NCI-H69 (cell line): ENCODE measurements around the gene TNNI3K.

Experiments
- DNase-seq: peaks from one replicate; lab custom pipeline; 2025; lab: John Stamatoyannopoulos, UW

TNNI3K gene

DNA sequence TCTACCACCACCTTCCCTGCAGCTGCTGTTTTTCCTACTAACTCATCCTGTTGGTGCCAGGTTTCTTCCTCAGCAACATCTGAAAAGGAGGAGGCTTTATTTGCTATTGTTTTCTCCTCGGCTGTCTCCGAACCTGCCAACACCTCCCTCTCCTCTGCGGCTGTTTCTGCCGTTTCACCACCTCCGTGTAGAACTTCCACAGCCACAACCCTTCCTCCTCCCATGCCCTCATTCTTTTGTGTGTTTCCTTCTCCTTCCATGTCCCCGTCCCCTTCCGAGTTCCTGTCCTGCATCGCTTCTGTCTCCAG is 336.3 kb downstream of the TNNI3K start:
- no peak for DNase-seq

DNA sequence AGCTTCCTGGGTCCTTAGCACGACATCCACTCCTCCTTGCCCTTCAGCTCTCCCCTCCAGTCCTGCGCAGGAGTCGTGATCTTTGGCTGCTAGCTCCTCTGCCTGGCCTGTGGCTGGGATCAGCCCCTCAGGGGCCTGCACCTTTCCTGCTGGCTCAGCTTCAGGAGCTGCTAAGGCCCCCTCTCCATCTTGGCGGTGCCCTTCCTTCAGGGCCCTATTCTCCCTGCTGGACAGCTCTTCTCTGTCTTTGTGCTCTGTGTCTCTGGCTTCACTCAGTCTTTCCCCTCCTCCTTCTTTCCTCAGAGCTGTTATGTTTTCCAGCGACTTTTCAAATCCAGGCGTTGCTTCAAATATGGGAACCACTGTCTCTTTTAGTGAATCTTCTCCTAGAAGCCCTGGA is 336.7 kb downstream of the TNNI3K start:
- DNase-seq = no peak

DNA sequence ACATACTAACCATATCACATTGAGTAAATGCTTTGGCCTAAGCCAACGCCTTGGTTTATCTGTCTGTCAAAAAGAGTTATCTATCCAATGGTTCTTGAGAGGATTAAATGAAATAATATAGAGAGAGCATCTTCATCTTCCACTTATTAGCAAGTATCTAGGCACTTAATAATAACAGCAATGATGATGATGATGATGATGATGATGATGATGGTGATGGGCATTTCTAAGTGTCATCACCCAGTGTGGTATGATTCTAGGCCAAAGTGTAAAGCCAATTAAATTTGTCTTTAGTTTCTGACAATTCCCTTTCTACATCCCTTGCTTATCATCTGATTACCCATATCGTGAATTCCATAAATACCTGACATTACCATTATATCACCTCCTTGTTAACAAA is 342.9 kb downstream of the TNNI3K start:
- no peak for DNase-seq

- DNase-seq = no peak
Measured at GRCh38 chr1:74579425-74579824, 344.2 kb downstream of the TNNI3K start.

- no peak for DNase-seq
Measured at GRCh38 chr1:74583397-74583796, 348.2 kb downstream of the TNNI3K start.

DNA sequence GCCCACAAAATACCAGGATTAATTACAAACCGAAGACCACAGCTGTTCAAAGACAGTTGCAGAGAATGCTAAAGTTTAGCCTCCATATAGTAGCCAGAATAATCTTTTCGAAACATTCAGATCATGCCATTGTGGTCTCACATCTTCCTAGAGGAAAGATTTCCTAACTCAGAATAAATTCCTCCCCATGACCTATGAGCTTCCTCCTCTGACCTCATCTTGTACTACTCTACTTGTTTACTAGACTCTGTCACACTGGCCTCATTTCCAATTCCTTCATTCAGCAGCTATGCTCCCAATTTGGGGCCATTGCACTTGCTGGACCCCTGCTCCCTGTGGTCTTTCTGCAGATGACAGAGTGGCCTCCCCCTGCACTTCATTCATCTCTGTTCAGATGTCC is 349.0 kb downstream of the TNNI3K start:
- no peak for DNase-seq

DNA sequence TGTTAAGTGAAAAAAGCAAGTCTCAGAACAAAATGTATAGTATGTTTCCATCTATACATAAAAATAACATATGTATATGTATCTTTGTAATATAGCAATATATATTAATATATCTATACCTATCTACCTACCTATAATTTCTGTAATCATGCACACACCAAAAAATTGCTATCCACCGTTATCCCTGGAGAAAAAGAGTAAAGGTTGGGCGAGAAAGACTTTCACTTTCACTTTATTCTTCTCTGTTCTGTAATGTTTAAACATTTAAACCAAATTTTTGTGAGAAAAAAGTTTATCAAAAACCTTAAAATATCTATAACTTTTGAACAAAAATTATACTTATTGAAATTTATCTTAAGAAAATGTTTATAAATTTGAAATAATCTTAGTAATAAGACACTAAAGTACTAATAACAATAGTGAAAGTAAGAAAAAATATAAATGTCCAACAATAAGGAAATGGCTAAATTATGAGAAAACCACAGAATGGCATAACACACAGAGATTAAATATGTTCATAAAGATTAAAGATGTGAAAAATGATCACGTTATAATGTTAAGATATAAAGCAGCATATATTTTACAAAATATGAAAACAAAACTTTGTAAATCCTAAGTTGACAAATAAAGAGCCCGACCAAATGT is 351.2 kb downstream of the TNNI3K start:
- no peak for DNase-seq

GRCh38 chr1:74587888-74588287 is 352.7 kb downstream of the TNNI3K start:
- DNase-seq = no peak

- DNase-seq = no peak
Measured at GRCh38 chr1:74590288-74590687, 355.1 kb downstream of the TNNI3K start.

DNA sequence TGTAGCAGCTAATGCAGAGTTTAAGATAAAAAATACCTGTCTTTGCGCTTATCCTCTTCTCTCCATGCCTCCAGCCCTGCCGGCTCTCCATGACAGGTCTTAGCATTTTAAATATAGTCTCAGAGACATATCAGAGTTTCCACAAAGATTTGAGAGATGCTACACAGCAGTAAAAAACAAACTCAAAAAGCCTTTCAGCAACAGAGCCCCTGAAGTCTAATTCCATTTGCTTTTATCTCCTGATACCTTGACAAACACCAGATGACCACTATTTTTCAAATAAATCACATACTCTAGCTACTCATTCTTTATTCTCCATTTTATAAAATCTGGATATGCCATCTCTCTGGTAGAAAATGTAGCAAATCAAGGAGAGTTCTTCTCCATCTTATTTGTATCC is 356.8 kb downstream of the TNNI3K start:
- DNase-seq = no peak

- no peak for DNase-seq
Measured at GRCh38 chr1:74592580-74593355, 357.6 kb downstream of the TNNI3K start.
